Breast epithelium (tissue), 3 donors: ENCODE data around the gene MRPS2.
"Not testable (repeated sequence)": the region's sequence is repeated elsewhere in the genome, so short reads cannot be mapped to it uniquely, and the experiment has no call there.

Experiments used
- POLR2A ChIP-seq: fragments of 450-650 bp; IDR thresholded peaks from one replicate; pipeline ENCODE4 v1.6.1; 2016; ENCODE audit warnings: antibody characterized with exemption, mild to moderate bottlenecking, moderate library complexity
- POLR2AphosphoS5 ChIP-seq, 3 donors: sonication (generic); formaldehyde crosslinking; IDR thresholded peaks; one replicate each; pipeline ENCODE4 v1.6.1; 2017; ENCODE audit warnings: antibody characterized with exemption in 3 of 3
- TF ChIP-seq, protein P1 (sequence below), 3 donors: fragments of 450-650 bp; IDR thresholded peaks; one replicate each; pipeline ENCODE4 v1.5.1; 2016 to 2017; ENCODE audit warnings: antibody characterized with exemption in 3 of 3, mild to moderate bottlenecking in 3 of 3, moderate library complexity in 3 of 3

DNA sequence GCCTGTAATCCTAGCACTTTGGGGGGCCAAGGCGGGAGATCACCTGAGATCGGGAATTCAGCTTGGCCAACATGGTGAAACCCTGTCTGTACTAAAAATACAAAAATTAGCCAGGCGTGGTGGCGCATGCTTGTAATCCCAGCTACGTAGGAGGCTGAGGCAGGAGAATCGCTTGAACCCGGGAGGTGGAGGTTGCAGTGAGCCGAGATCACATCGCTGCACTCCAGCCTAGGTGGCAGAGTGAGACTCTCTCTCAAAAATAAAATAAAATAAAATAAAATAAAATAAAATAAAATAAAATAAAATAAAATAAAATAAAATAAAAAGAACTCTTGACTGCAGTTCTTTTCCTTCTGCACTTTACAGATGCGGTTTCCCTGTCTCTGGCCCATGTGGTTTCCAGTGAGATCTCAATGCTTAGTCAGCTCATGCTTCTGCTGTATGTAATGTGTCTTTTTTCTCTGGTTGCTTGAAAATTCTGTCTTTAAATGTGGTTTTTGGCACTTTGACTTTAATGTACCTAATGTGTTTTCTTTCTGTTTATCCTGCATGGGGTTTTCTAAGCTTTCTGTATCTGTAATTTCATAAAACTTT, 28.5 kb downstream of the MRPS2 start:
- TF ChIP-seq, protein P1, sequence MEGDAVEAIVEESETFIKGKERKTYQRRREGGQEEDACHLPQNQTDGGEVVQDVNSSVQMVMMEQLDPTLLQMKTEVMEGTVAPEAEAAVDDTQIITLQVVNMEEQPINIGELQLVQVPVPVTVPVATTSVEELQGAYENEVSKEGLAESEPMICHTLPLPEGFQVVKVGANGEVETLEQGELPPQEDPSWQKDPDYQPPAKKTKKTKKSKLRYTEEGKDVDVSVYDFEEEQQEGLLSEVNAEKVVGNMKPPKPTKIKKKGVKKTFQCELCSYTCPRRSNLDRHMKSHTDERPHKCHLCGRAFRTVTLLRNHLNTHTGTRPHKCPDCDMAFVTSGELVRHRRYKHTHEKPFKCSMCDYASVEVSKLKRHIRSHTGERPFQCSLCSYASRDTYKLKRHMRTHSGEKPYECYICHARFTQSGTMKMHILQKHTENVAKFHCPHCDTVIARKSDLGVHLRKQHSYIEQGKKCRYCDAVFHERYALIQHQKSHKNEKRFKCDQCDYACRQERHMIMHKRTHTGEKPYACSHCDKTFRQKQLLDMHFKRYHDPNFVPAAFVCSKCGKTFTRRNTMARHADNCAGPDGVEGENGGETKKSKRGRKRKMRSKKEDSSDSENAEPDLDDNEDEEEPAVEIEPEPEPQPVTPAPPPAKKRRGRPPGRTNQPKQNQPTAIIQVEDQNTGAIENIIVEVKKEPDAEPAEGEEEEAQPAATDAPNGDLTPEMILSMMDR (IDR thresholded peaks at IDR 0.05) = not testable (repeated sequence)
- not testable (repeated sequence) for TF ChIP-seq POLR2A; POLR2AphosphoS5 (IDR thresholded peaks at IDR 0.05)
